ENCODE results near the gene DSCAML1.

DSCAML1 gene

GRCh38 chr11:117423046-117423575, 373.9 kb downstream of the DSCAML1 start:
- H3K4me3 ChIP-seq (ENCODE audit: control insufficient read depth in 1 of 7, extremely low read depth in 1 of 7, insufficient read depth in 4 of 7, low read depth in 2 of 7, low read length in 6 of 7): no peak overlapping the region
- POLR2A ChIA-PET: no interaction called here
- H3K27ac ChIP-seq (ENCODE audit: insufficient read depth in 1 of 2, low read depth in 1 of 2, low read length in 2 of 2, poor library complexity in 1 of 2, severe bottlenecking in 2 of 2): no peak overlapping the region
- peaks cover 0 to 5% (median 0%) of the 10 kb centered on the region in 5 experiments for H3K27me3 ChIP-seq (replicated peaks in 2 of 5; ENCODE audit: control insufficient read depth in 4 of 5, insufficient read depth in 5 of 5, low read length in 4 of 5)
- H3K36me3 ChIP-seq (ENCODE audit: control insufficient read depth in 4 of 4, insufficient read depth in 4 of 4, low read length in 3 of 4): no peaks in the 10 kb centered on the region
- CTCF ChIA-PET: interaction anchor here (1.3 to 2.3 kb wide), 2 partner anchors 21 to 386 kb away, joined by 4 to 7 read pairs; no protein-coding TSS in a partner anchor
- no peaks in the 10 kb centered on the region for H3K9me3 ChIP-seq (ENCODE audit: control extremely low read depth in 1 of 5, control insufficient read depth in 4 of 5, insufficient read depth in 2 of 5, low read depth in 1 of 5, low read length in 4 of 5)
- WGBS (ENCODE audit: insufficient coverage): 88% methylated on average over 10 of the region's 14 CpGs
- H3K4me1 ChIP-seq (ENCODE audit: control extremely low read depth in 1 of 4, control insufficient read depth in 4 of 4, insufficient read depth in 4 of 4, low read length in 3 of 4): no peaks in the 10 kb centered on the region
- no peak for DNase-seq

DNA sequence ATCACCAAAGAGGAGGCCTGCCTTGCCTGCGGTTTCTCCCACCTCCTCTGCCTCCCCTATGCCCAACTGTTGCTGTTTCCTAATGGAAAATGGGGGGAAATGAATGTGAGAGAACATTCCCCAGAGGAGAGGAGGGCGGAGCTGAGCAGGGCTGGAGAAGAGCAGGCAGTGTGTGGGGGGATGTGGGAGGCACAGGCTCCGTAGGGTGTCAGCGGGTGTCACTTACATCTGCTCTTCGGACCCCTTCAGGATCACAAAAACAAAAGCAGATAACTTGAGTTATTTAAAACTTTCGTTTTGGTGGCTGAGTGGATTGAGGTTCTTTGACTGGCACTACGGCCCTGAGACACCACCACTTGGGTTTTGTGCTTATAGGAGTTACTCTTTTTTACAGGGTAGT, 375.5 kb downstream of the DSCAML1 start:
- Histone ChIP-seq H3K27ac (ENCODE audit: insufficient read depth in 1 of 2, low read depth in 1 of 2, low read length in 2 of 2, poor library complexity in 1 of 2, severe bottlenecking in 2 of 2) (no peak overlapping the region), H3K9me3 (ENCODE audit: control extremely low read depth in 1 of 5, control insufficient read depth in 4 of 5, insufficient read depth in 2 of 5, low read depth in 1 of 5, low read length in 4 of 5) (no peaks in the 10 kb centered on the region), H3K36me3 (ENCODE audit: control insufficient read depth in 4 of 4, insufficient read depth in 4 of 4, low read length in 3 of 4) (no peaks in the 10 kb centered on the region), H3K4me1 (ENCODE audit: control extremely low read depth in 1 of 4, control insufficient read depth in 4 of 4, insufficient read depth in 4 of 4, low read length in 3 of 4) (no peaks in the 10 kb centered on the region), H3K4me3 (ENCODE audit: control insufficient read depth in 1 of 7, extremely low read depth in 1 of 7, insufficient read depth in 4 of 7, low read depth in 2 of 7, low read length in 6 of 7) (no peak overlapping the region), H3K27me3 (replicated peaks in 2 of 5; ENCODE audit: control insufficient read depth in 4 of 5, insufficient read depth in 5 of 5, low read length in 4 of 5) (peaks cover 0 to 3% (median 0%) of the 10 kb centered on the region in 5 experiments)
- ChIA-PET POLR2A (no interaction called here), CTCF (interaction anchor here (1.4 kb wide), 1 partner anchor 387 kb away, joined by 4 read pairs; no protein-coding TSS in a partner anchor)
- no peak for DNase-seq
- WGBS (ENCODE audit: insufficient coverage): 93% methylated on average over 3 of the region's 7 CpGs

DNA sequence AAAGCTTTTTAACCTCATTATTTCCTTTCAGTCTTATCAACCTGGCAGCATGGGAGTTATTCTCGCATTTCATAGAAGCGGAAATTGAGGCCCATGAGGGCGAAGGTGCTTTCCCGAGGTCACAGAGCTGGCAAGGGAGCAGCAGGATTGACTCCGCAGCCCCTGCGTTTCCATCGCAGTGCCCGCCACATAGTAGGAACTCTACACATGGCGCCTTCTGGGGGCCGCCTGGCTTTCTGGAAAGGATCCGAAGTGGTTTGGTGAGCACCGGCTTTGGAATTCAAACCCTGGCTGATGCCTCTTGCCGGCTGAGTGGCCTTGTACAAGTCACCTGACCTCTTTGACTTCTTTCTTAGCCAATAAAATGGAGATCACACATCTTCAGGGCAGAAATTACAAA, 376.0 kb downstream of the DSCAML1 start:
- peaks cover 0 to 3% (median 0%) of the 10 kb centered on the region in 5 experiments for H3K27me3 ChIP-seq (replicated peaks in 2 of 5; ENCODE audit: control insufficient read depth in 4 of 5, insufficient read depth in 5 of 5, low read length in 4 of 5)
- ChIA-PET CTCF (interaction anchor here (1.4 kb wide), 1 partner anchor 387 kb away, joined by 4 read pairs; no protein-coding TSS in a partner anchor), POLR2A (no interaction called here)
- H3K27ac ChIP-seq (ENCODE audit: insufficient read depth in 1 of 2, low read depth in 1 of 2, low read length in 2 of 2, poor library complexity in 1 of 2, severe bottlenecking in 2 of 2): no peak overlapping the region
- WGBS (ENCODE audit: insufficient coverage): 91% methylated on average over 11 of the region's 13 CpGs
- no peaks in the 10 kb centered on the region for H3K36me3 ChIP-seq (ENCODE audit: control insufficient read depth in 4 of 4, insufficient read depth in 4 of 4, low read length in 3 of 4)
- H3K4me3 ChIP-seq (ENCODE audit: control insufficient read depth in 1 of 7, extremely low read depth in 1 of 7, insufficient read depth in 4 of 7, low read depth in 2 of 7, low read length in 6 of 7): no peak overlapping the region
- no peak for DNase-seq
- H3K9me3 ChIP-seq (ENCODE audit: control extremely low read depth in 1 of 5, control insufficient read depth in 4 of 5, insufficient read depth in 2 of 5, low read depth in 1 of 5, low read length in 4 of 5): no peaks in the 10 kb centered on the region
- H3K4me1 ChIP-seq (ENCODE audit: control extremely low read depth in 1 of 4, control insufficient read depth in 4 of 4, insufficient read depth in 4 of 4, low read length in 3 of 4): no peaks in the 10 kb centered on the region

DNA sequence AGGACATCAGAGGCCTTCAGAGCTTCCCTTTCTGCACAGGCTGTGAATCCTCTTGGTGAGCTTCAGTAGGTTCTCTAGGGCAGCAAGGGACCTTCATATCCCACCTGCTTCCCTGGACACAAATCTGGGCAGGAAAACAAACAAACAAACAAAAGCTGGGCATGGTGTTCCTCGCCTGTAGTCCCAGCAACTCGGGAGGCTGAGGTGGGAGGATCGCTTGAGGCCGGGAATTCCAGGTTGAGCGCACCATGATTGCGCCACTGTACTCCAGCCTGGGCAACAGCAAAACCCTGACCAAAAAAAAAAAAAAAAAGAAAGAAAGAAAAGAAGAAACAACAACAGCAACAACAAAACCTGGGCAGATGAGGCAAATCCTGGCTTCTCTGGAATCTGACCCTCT, 376.4 kb downstream of the DSCAML1 start:
- H3K9me3 ChIP-seq (ENCODE audit: control extremely low read depth in 1 of 5, control insufficient read depth in 4 of 5, insufficient read depth in 2 of 5, low read depth in 1 of 5, low read length in 4 of 5): no peaks in the 10 kb centered on the region
- no peak overlapping the region for H3K4me3 ChIP-seq (ENCODE audit: control insufficient read depth in 1 of 7, extremely low read depth in 1 of 7, insufficient read depth in 4 of 7, low read depth in 2 of 7, low read length in 6 of 7)
- no peaks in the 10 kb centered on the region for H3K36me3 ChIP-seq (ENCODE audit: control insufficient read depth in 4 of 4, insufficient read depth in 4 of 4, low read length in 3 of 4)
- H3K4me1 ChIP-seq (ENCODE audit: control extremely low read depth in 1 of 4, control insufficient read depth in 4 of 4, insufficient read depth in 4 of 4, low read length in 3 of 4): no peaks in the 10 kb centered on the region
- DNase-seq: no peak
- no peak overlapping the region for H3K27ac ChIP-seq (ENCODE audit: insufficient read depth in 1 of 2, low read depth in 1 of 2, low read length in 2 of 2, poor library complexity in 1 of 2, severe bottlenecking in 2 of 2)
- POLR2A ChIA-PET: no interaction called here
- CTCF ChIA-PET: interaction anchor here (1.4 to 1.7 kb wide), 2 partner anchors 16 to 388 kb away, joined by 4 read pairs; no protein-coding TSS in a partner anchor
- H3K27me3 ChIP-seq (replicated peaks in 2 of 5; ENCODE audit: control insufficient read depth in 4 of 5, insufficient read depth in 5 of 5, low read length in 4 of 5): peaks cover 0 to 1% (median 0%) of the 10 kb centered on the region in 5 experiments
- WGBS (ENCODE audit: insufficient coverage): 100% methylated on average over 1 of the region's 6 CpGs

DNA sequence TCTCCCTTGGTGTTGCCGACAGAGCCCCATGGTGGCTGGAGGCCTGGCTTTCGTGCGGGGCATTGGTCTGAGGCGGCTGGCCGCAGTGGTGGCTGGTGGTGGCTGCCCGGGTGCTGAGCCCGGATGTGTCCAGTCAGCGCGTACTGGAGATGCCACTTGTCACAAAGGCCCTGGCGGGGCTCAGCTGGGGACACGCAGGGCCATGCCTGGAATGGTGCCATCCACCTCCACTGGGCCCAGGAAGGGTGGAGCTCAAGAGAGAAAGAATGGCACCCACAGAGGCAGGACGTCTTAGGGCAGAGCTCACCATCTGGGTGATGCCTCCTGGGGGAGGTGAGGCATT, 376.9 kb downstream of the DSCAML1 start:
- Histone ChIP-seq H3K4me3 (ENCODE audit: control insufficient read depth in 1 of 7, extremely low read depth in 1 of 7, insufficient read depth in 4 of 7, low read depth in 2 of 7, low read length in 6 of 7) (no peak overlapping the region), H3K9me3 (ENCODE audit: control extremely low read depth in 1 of 5, control insufficient read depth in 4 of 5, insufficient read depth in 2 of 5, low read depth in 1 of 5, low read length in 4 of 5) (no peaks in the 10 kb centered on the region), H3K27ac (ENCODE audit: insufficient read depth in 1 of 2, low read depth in 1 of 2, low read length in 2 of 2, poor library complexity in 1 of 2, severe bottlenecking in 2 of 2) (no peak overlapping the region), H3K4me1 (ENCODE audit: control extremely low read depth in 1 of 4, control insufficient read depth in 4 of 4, insufficient read depth in 4 of 4, low read length in 3 of 4) (no peaks in the 10 kb centered on the region), H3K36me3 (ENCODE audit: control insufficient read depth in 4 of 4, insufficient read depth in 4 of 4, low read length in 3 of 4) (no peaks in the 10 kb centered on the region), H3K27me3 (replicated peaks in 2 of 5; ENCODE audit: control insufficient read depth in 4 of 5, insufficient read depth in 5 of 5, low read length in 4 of 5) (no peaks in the 10 kb centered on the region)
- 96% methylated on average over 11 of the region's 12 CpGs for WGBS (ENCODE audit: insufficient coverage)
- no peak for DNase-seq
- POLR2A ChIA-PET: no interaction called here
- CTCF ChIA-PET: interaction anchor here (1.4 to 1.7 kb wide), 2 partner anchors 15 to 388 kb away, joined by 4 read pairs; no protein-coding TSS in a partner anchor

GRCh38 chr11:117419482-117420142, 377.4 kb downstream of the DSCAML1 start:
- no peak overlapping the region for H3K4me3 ChIP-seq (ENCODE audit: control insufficient read depth in 1 of 7, extremely low read depth in 1 of 7, insufficient read depth in 4 of 7, low read depth in 2 of 7, low read length in 6 of 7)
- H3K9me3 ChIP-seq (ENCODE audit: control extremely low read depth in 1 of 5, control insufficient read depth in 4 of 5, insufficient read depth in 2 of 5, low read depth in 1 of 5, low read length in 4 of 5): no peaks in the 10 kb centered on the region
- WGBS (ENCODE audit: insufficient coverage): 86% methylated on average over 8 of the region's 12 CpGs
- ChIA-PET CTCF (interaction anchor here (0.7 to 1.7 kb wide), 4 partner anchors 10 to 389 kb away, joined by 3 to 4 read pairs (median 4); no protein-coding TSS in a partner anchor), POLR2A (no interaction called here)
- no peaks in the 10 kb centered on the region for H3K27me3 ChIP-seq (replicated peaks in 2 of 5; ENCODE audit: control insufficient read depth in 4 of 5, insufficient read depth in 5 of 5, low read length in 4 of 5)
- no peak for DNase-seq
- no peak overlapping the region for H3K27ac ChIP-seq (ENCODE audit: insufficient read depth in 1 of 2, low read depth in 1 of 2, low read length in 2 of 2, poor library complexity in 1 of 2, severe bottlenecking in 2 of 2)
- no peaks in the 10 kb centered on the region for H3K4me1 ChIP-seq (ENCODE audit: control extremely low read depth in 1 of 4, control insufficient read depth in 4 of 4, insufficient read depth in 4 of 4, low read length in 3 of 4)
- H3K36me3 ChIP-seq (ENCODE audit: control insufficient read depth in 4 of 4, insufficient read depth in 4 of 4, low read length in 3 of 4): no peaks in the 10 kb centered on the region

- ChIA-PET POLR2A (no interaction called here), CTCF (interaction anchor here (0.7 to 1.7 kb wide), 4 partner anchors 10 to 392 kb away, joined by 3 to 4 read pairs (median 3); no protein-coding TSS in a partner anchor)
- no peaks in the 10 kb centered on the region for H3K27me3 ChIP-seq (replicated peaks in 2 of 5; ENCODE audit: control insufficient read depth in 4 of 5, insufficient read depth in 5 of 5, low read length in 4 of 5)
- no peaks in the 10 kb centered on the region for H3K36me3 ChIP-seq (ENCODE audit: control insufficient read depth in 4 of 4, insufficient read depth in 4 of 4, low read length in 3 of 4)
- H3K27ac ChIP-seq (ENCODE audit: insufficient read depth in 1 of 2, low read depth in 1 of 2, low read length in 2 of 2, poor library complexity in 1 of 2, severe bottlenecking in 2 of 2): no peak overlapping the region
- WGBS (ENCODE audit: insufficient coverage): 96% methylated on average over 10 of the region's 12 CpGs
- H3K4me1 ChIP-seq (ENCODE audit: control extremely low read depth in 1 of 4, control insufficient read depth in 4 of 4, insufficient read depth in 4 of 4, low read length in 3 of 4): no peaks in the 10 kb centered on the region
- H3K4me3 ChIP-seq (ENCODE audit: control insufficient read depth in 1 of 7, extremely low read depth in 1 of 7, insufficient read depth in 4 of 7, low read depth in 2 of 7, low read length in 6 of 7): no peak overlapping the region
- DNase-seq: no peak
- no peaks in the 10 kb centered on the region for H3K9me3 ChIP-seq (ENCODE audit: control extremely low read depth in 1 of 5, control insufficient read depth in 4 of 5, insufficient read depth in 2 of 5, low read depth in 1 of 5, low read length in 4 of 5)
Observed at GRCh38 chr11:117418737-117419481, 378.1 kb downstream of the DSCAML1 start.

All from common myeloid progenitor, CD34-positive (primary cell).